Effector CD4-positive, alpha-beta T cell (primary cell): ENCODE measurements around the gene DSCAML1.

ENCODE experiments used
- DNase-seq: peaks from one replicate; pipeline ENCODE4 v3.0.0-alpha.2; 2020

The DSCAML1 gene

DNA sequence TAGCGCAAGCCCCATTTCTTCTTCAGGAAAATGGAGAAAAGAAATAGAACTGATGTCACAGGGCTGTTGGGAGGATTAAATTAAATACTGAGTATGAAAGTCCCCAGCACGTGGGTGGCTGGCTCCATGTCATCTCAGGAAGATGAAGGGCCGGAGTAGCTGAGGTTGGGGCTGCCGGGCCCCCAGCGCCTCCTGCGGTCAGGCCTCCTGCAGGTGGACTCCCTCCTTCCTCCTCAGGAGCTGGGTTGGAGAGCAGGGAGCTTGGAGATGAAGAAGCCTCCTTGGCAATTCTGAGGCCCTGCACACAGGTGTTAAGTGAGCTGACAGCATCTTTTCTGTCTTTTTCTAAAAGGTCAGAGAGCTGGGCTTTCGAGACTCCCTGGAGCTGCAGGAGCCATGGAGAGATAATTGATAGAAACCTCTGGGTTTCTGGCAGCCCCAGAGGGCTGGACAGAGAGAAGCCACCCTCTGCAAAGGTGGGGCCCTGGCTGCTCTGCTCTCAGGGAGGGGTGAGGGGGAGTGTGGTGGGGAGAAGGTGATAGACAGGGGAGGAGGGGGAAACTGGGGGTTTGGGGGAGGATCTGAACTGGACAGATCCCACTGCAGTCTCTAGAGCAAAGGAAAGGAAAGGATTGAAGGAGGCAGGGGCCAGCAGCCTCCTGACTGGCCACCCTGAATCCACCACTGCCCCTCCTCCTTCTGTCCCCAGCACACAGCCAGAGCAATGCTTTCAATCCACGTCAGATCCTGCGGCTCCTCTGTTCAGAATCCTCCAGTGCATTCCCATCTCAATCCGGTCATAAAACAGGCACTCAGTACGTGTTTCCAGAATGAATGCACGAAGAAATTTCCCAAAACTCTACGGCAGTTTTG is 258.5 kb downstream of the DSCAML1 start:
- DNase-seq = no peak

DNA sequence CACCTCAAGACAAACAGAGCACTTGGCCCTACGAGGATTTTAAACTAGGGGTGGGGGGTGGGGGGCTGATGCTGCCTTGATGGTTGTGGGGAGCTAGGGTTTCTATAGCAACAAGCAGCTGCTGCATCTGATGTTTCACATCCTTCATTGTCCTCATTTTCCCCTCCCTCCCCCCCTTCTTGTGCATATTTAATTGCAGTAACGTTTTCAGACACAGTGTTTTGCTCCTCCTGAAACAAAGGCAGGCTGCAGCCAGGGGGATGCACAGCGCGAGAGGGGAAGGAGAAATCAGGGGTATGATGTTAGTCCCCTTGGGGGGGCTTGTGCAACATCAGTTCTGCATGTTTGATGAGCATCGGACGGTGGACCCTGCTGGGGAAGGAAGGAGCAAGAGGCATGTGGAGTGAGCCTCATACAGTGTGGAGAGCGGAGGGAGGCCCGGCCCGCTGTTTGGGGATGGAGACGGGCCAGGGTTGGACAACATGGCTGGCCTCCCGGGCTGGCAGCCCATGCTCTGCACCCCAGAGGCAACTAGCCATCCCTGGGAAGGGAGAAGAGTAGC is 261.1 kb downstream of the DSCAML1 start:
- no peak for DNase-seq

- DNase-seq = no peak
These were observed 261.7 kb downstream of the DSCAML1 start for GRCh38 chr11:117535201-117535849.

GRCh38 chr11:117532568-117532967 is 264.4 kb downstream of the DSCAML1 start:
- DNase-seq = no peak

GRCh38 chr11:117529816-117530215 is 267.2 kb downstream of the DSCAML1 start:
- DNase-seq = no peak

DNA sequence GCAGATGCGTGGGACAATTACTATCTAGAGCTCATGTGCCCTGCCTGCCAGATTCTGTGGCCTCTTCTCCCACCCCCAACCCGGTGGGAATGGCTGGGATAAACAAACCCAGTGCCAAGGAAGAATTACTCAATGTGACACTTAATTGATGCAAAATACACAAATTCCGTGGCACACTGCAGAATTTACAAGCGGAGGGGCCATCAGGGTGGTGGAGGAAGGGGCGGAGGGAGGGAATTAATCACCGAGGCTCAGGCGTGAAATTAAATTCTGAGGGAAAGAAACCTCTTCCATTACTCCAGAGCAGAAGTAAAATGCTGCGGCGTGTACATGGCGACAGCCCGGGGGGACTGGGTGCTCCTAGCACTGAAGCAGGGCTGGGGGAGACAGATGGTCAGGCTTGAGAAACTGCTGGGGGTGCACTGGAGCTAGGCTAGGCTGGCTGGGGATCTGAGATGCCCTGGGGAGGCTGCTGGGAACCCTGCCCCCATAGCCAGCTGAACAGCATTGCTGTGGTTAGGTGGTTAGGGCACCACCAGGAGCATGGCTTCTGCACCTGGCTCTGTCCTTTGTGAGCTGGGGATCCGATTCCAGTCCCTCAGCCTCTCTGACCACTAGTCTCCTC is 268.8 kb downstream of the DSCAML1 start:
- DNase-seq = no peak

DNA sequence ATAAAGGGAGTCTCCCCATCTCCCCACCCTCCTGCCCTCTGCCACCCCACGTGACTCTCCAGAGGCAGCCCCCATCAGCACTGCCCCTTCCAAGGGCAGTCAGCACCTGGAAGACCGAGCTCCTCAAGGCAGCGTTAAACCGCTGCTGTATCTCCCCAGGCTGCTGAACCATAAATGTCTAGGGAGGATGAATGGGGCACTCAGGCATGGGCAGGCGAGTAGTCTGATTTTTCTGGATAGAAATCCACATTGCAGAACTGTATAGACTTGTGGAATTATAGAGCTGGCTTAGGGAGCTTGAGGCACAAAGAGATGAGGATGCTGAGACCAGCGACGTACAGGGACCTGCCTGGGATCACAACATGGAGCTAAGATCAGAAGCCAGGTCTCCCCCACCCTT is 269.7 kb downstream of the DSCAML1 start:
- no peak for DNase-seq

- DNase-seq = no peak
These were observed 271.0 kb downstream of the DSCAML1 start for GRCh38 chr11:117525866-117526542.

DNA sequence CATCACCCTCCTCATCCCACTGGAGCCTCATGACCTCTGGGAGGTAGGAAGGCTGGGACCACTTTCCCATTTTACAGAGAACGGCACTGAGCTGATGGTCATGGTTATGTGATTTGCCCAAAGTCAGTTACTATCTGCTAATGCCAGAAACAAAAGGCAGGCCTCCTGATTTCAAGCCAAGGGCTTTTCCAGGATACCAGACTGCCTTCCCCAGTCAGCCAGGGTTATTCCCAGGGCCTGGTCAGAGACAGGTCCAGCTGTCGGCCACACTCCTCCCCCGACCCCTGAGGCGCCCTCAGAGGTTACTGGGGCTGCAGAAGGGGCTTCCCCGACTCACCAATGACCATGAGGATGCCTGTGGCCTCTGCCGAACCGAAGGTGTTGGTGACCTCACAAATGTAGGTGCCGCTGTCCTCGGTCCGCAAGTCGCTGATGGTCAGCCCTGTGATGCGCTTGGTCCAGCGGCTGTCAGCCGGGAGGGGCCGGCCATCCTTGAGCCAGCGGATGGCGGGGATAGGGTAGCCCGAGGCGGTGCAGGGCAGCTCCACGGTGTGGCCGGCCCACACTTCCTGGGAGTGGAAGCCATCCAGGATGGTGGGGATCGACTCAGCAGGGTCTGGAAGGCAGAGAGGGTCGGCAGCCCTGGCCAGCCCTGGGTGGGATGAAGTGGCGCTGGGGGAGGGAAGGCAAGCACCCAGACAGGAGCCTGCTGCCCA is 272.4 kb downstream of the DSCAML1 start:
- no peak for DNase-seq

DNA sequence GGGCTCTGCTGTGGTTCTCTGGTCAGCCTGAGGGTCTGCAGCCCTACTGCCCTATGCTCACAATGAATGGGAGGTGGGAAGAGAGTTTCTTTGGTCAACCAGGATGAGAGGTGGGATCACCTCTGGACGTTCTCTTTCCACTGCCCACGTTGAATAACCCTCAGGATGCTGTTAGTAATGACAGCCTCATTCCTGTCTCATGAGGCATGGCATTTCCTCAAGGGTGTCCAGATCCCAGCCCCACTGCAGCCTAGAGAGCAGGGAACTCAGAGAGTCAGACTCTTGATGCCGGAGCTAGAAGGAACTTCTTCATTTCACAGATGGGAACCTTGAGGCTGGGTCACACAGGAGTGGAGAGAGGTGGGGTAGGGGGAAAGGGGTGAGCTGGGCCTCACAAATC is 273.3 kb downstream of the DSCAML1 start:
- DNase-seq = no peak

DNA sequence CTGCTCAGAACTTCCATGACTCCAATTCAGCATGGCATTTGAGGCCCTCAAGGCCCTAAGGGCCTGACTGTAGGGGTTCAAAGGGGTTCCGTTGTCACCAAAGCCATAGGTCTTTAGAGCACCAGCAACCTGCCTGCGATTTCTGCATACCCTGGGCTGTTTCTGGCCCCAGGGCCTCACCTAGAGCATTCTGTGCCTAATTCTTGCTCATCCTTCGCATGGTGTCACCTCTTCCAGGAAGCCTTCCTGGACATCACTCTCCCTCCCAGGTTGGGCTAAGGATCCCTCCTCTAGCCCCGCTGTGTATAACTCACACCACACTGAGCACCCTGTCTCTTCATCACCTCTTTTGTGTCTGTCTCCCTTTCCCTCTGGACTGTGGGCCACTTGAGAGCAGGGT is 275.0 kb downstream of the DSCAML1 start:
- no peak for DNase-seq

DNA sequence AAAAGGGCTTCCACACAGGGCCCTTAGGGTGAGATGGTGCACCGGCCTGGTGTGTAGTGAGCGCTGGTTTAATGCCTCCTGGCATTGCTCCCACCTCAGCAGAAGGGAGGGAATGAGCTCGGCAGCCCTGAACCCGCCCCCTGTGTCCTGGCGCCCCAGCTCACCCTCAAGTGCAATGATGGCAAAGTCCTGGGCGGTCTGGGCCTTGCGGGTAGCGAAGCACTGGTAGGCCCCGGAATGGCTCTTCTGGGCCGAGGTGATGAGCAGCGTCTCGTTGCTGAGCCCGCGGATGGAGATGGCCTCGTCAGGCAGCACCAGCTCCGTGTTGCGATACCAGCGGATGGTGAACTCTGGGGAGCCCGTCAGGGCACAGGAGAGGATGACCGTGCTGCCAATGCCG is 276.1 kb downstream of the DSCAML1 start:
- no peak for DNase-seq

- DNase-seq = no peak
These were observed 276.8 kb downstream of the DSCAML1 start for GRCh38 chr11:117520201-117520600.

DNA sequence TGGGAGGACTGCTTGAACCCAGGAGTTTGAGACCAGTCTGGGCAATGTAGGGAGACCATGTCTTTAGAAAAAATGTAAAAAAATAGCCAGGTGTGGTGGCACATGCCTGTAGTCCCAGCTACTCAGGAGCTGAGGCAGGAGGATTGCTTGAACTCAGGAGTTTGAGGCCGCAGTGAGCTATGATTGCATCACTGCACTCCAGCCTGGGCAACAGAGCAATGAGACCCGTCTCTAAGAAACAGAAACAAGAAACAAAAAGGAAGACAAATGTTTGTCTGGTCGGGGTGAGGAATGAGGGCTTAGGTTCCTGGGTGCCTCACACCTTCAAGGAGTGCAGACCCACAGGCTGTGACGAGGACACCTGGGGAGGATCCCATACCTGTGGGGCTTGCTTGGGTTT is 277.4 kb downstream of the DSCAML1 start:
- DNase-seq = no peak

DNA sequence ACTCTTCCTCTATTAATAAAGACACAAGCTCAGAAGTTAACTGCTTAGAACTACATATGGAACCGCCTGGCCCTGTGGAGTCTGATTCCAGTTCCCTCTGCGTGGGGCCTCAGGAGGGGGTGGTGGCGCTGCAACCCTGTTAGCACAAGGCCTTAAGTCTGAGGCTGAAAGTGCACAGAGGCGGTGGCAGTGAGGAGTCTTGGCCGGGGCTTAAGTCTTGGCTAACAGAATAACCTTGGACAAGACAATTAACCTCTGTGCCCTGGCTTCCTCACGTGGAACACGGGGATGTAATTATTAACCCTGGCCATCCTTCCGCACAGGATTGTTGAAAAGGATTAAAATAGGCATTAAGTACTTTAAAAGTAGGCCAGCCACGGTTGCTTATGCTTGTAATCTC is 277.8 kb downstream of the DSCAML1 start:
- no peak for DNase-seq

- no peak for DNase-seq
These were observed 278.6 kb downstream of the DSCAML1 start for GRCh38 chr11:117518455-117518854.

- no peak for DNase-seq
These were observed 279.9 kb downstream of the DSCAML1 start for GRCh38 chr11:117517097-117517496.

DNA sequence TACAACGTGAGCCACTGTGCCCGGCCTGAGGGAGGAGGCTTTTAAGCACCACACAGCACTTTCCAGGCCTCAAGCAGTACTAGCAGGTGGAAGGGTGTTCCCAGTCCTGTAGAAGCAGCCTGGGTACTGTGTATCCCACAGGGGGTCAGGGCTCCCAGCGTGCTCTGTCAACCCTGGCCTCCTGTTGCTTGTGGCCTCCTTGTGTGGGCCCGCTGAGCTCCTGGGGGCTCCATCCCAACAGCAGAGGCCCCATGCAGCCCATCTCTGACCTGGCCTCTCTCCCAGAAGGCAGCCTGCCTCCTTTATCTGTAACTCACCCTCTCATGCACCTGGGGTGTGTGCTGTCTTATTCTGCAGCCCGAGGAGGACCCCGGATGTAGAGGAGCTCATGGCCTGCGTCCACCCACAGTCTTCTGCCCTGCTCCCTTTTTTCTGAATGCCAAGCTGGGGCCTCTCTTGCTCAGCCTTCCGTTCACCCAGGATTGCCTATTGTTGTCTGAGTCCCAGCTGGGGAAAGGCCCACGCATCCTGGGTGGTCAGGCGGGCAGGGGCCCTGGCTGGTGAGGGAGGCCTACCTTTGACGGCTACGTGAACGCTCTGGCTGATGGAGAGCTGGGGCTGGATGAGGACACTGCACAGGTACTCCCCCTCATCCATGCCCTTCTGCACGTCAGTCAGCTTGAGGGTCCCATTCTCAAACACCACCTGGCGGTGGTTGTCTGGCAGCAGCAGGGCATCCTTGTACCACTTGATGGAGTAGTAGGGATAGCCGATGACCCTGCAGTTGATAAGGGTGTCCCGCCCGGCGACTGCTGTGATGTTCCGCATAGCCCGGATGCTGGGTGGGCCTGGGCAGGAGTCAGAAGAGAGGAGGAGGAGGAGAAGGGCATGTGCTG is 280.9 kb downstream of the DSCAML1 start:
- DNase-seq = no peak

DNA sequence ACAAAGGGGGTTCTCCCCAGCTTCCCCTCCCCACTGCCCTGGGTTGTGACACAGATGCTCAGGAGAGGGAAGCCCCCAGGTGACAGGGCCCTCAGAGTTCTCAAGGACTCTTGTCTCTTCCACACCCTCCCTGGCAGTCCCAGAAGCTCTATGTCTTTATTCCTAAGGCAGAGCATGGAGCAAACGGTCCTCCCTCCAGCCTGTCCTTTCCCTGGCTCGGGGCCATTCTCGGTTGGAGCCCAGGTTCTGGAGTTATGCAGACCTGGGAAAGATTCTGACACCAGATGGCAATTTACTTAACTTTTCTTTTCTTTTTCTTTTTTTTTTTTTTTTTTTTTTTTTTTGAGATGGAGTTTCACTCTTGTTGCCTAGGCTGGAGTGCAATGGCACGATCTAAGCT is 282.8 kb downstream of the DSCAML1 start:
- no peak for DNase-seq

DNA sequence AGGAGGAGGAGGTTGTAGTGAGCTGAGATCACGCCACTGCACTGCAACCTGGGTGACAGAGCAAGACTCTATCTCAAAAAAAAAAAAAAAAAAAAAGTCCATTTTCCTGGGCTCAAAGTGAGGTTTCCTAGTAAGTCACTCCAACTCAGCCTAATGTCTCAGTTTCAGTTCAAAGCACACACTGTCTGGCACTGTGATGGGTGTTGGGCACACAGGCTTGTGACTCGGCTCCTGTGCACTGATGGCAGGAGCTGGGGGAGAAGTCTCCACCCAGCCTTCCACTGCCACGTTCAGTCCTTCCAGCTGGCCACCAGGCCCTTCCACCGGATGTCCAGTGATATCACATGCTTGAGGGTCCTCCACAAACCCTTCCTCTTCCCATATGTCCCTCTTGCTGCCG is 283.4 kb downstream of the DSCAML1 start:
- no peak for DNase-seq

- DNase-seq = no peak
These were observed 285.0 kb downstream of the DSCAML1 start for GRCh38 chr11:117511931-117512539.
